Measurements from ENCODE around the gene VRK3.
"Not testable (repeated sequence)": the region's sequence is repeated elsewhere in the genome, so short reads cannot be mapped to it uniquely, and the experiment has no call there.

VRK3 gene

DNA sequence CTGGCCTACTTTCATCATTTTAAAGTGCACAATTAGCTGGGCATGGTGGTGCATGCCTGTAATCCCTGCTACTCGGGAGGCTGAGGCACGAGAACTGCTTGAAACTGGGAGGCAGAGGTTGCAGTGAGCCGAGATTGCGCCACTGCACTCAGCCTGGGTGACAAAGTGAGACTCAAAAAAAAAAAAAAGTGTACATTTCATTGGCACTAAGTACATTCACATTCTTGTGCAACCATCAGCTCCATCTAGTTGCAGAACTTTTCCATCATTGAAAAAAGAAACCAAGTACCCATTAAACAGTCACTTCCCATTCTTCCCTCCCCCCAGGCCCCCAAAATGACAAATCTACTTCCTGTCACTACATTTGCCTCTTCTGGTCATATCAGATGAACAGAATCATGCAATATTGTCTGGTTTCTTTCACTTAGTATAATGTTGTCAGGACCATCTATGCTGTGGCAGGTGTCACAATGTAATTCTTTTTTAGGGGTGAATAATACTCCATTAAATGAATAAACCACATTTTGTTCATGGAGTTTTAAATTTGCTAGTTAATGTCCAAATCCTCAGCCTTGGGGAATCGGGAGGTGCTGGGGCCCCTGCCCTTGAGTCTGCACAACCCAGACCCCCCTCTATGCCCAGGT lies 56.8 kb downstream of the VRK3 start:
- Histone ChIP-seq H3K9ac (ENCODE audit: low read depth, low read length) (no peak overlapping the region), H3K4me3 (ENCODE audit: low read depth, low read length) (no peak overlapping the region), H3K9me3 (ENCODE audit: control insufficient read depth, insufficient read depth, low read length) (no peaks in the 10 kb centered on the region), H3K27me3 (ENCODE audit: control insufficient read depth, insufficient read depth, low read length) (no peaks in the 10 kb centered on the region), H3K36me3 (ENCODE audit: control insufficient read depth, insufficient read depth, low read length) (no peaks in the 10 kb centered on the region), H3K4me1 (ENCODE audit: control insufficient read depth, insufficient read depth, low read length) (no peaks in the 10 kb centered on the region)

DNA sequence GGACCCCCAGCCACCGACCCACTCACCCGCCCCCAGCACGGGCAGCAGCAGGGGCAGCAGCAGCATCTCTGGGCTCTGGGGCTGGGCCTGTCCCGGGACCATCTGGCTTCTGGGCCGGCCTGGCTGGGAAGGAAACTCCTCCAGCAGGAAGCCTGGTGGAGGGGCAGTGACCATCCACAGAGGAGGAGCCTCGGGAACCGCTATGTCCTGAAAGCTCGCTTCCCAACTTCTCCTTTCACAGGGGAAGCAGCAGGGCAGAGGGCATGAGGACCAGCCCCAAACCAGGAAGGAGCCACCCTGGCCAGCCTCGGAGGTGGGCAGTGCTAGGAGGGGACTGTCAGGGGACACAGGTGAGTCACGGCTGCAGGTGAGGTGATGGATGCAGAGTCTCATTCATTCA lies 64.2 kb downstream of the VRK3 start, which contains the start of gene SIGLEC11:
Gene SIGLEC11, minus strand, starts transcription at position 193 of the 400 bp plus-strand sequence. Its CDS starts 91 bp downstream, at position 102.
- H3K9ac ChIP-seq (ENCODE audit: low read depth, low read length); H3K4me1 ChIP-seq (ENCODE audit: control insufficient read depth, insufficient read depth, low read length); H3K9me3 ChIP-seq (ENCODE audit: control insufficient read depth, insufficient read depth, low read length); H3K4me3 ChIP-seq (ENCODE audit: low read depth, low read length); H3K36me3 ChIP-seq (ENCODE audit: control insufficient read depth, insufficient read depth, low read length); H3K27me3 ChIP-seq (ENCODE audit: control insufficient read depth, insufficient read depth, low read length): not testable (repeated sequence)

DNA sequence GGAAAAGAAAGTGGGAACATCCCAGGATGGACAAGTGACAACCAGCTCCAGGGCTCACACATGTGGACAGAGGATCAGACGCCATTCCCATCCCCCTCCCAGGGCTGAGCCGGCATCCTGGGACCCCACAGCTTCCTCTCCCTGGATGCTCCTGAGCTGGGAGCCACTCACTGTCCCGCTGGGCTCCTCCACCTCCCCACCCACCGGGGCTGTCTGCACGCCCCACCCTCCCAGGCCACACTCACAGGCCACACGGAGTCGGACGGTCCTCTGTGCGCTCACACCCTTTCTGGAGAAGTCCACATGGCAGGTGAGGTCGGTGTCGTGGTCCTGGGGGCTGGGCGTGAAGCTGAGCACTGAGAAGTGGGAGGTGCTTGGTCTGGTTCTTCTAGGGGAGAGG lies 65.3 kb downstream of the VRK3 start:
- H3K27me3 ChIP-seq (ENCODE audit: control insufficient read depth, insufficient read depth, low read length); H3K9ac ChIP-seq (ENCODE audit: low read depth, low read length): not testable (repeated sequence)

DNA sequence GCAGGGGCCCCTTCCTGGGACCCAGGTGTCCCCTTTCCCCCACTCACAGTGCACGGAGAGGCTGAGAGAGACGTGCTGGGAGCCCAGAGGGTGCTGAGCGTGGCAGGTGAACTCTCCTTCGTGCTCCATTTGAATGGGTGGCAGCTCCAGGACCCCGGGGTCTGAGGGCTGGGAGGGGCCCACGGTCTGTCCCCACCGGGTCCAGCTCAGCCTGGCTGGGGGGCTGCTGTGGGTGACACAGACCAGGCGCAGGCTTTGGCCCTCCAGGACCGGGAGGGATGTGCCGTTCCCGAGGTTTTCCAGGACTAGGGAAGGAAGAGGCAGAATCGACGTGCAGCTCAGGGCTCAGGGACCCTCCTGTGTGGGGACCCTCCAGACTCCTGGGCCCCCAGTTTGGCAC lies 66.6 kb downstream of the VRK3 start:
- H3K9me3 ChIP-seq (ENCODE audit: control insufficient read depth, insufficient read depth, low read length); H3K9ac ChIP-seq (ENCODE audit: low read depth, low read length); H3K27me3 ChIP-seq (ENCODE audit: control insufficient read depth, insufficient read depth, low read length); H3K4me3 ChIP-seq (ENCODE audit: low read depth, low read length); H3K36me3 ChIP-seq (ENCODE audit: control insufficient read depth, insufficient read depth, low read length): not testable (repeated sequence)
- peaks cover 17% of the 10 kb centered on the region for H3K4me1 ChIP-seq (ENCODE audit: control insufficient read depth, insufficient read depth, low read length)

More for the DNA sequence above, 65.3 kb downstream of the VRK3 start:
- not testable (repeated sequence) for H3K4me1 ChIP-seq (ENCODE audit: control insufficient read depth, insufficient read depth, low read length); H3K4me3 ChIP-seq (ENCODE audit: low read depth, low read length); H3K36me3 ChIP-seq (ENCODE audit: control insufficient read depth, insufficient read depth, low read length); H3K9me3 ChIP-seq (ENCODE audit: control insufficient read depth, insufficient read depth, low read length)

- not testable (repeated sequence) for H3K4me3 ChIP-seq (ENCODE audit: low read depth, low read length); H3K9me3 ChIP-seq (ENCODE audit: control insufficient read depth, insufficient read depth, low read length); H3K27me3 ChIP-seq (ENCODE audit: control insufficient read depth, insufficient read depth, low read length); H3K36me3 ChIP-seq (ENCODE audit: control insufficient read depth, insufficient read depth, low read length); H3K9ac ChIP-seq (ENCODE audit: low read depth, low read length)
- H3K4me1 ChIP-seq (ENCODE audit: control insufficient read depth, insufficient read depth, low read length) = peaks cover 20% of the 10 kb centered on the region
These were observed 67.0 kb downstream of the VRK3 start for GRCh38 chr19:49958144-49958543.

DNA sequence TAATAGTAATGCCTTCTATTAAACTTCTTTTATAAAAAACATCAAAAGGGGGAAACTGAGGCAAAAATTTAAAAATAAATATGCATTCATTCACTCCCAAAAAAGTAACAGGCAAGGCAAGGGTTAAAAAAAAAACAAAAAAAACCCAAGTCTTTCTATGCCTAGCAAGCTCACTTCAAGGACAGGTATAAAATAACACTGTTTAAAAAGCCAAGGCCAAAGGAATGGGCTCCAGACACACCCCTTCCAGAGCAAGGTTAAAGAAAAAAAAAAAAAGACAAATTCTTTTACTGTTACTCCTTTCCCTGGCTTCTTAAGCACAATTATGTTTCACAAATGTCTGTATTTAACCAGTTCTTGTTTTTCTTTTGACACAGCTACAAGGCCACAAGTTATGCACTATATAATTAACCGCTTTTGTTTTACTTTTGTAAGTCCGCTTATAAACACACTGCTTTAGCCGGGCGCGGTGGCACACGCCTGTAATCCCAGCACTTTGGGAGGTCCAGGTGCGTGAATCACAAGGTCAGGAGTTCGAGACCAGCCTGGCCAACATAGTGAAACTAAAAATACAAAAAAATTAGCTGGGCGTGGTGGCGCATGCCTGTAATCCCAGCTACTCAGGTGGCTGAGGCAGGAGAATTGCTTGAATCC lies 67.8 kb downstream of the VRK3 start:
- H3K4me1 ChIP-seq (ENCODE audit: control insufficient read depth, insufficient read depth, low read length) = peaks cover 20% of the 10 kb centered on the region
- H3K36me3 ChIP-seq (ENCODE audit: control insufficient read depth, insufficient read depth, low read length) = no peaks in the 10 kb centered on the region
- no peak overlapping the region for H3K4me3 ChIP-seq (ENCODE audit: low read depth, low read length)
- H3K9ac ChIP-seq (ENCODE audit: low read depth, low read length) = no peak overlapping the region
- no peaks in the 10 kb centered on the region for H3K27me3 ChIP-seq (ENCODE audit: control insufficient read depth, insufficient read depth, low read length)
- H3K9me3 ChIP-seq (ENCODE audit: control insufficient read depth, insufficient read depth, low read length) = no peaks in the 10 kb centered on the region

- Histone ChIP-seq H3K9me3 (ENCODE audit: control insufficient read depth, insufficient read depth, low read length) (no peaks in the 10 kb centered on the region), H3K36me3 (ENCODE audit: control insufficient read depth, insufficient read depth, low read length) (no peaks in the 10 kb centered on the region), H3K4me3 (ENCODE audit: low read depth, low read length) (no peak overlapping the region), H3K4me1 (ENCODE audit: control insufficient read depth, insufficient read depth, low read length) (peaks cover 20% of the 10 kb centered on the region), H3K9ac (ENCODE audit: low read depth, low read length) (no peak overlapping the region), H3K27me3 (ENCODE audit: control insufficient read depth, insufficient read depth, low read length) (no peaks in the 10 kb centered on the region)
These were observed 69.1 kb downstream of the VRK3 start for GRCh38 chr19:49956115-49956495.

GRCh38 chr19:49954933-49955332 lies 70.2 kb downstream of the VRK3 start:
- Histone ChIP-seq H3K4me3 (ENCODE audit: low read depth, low read length) (no peak overlapping the region), H3K27me3 (ENCODE audit: control insufficient read depth, insufficient read depth, low read length) (no peaks in the 10 kb centered on the region), H3K4me1 (ENCODE audit: control insufficient read depth, insufficient read depth, low read length) (peaks cover 20% of the 10 kb centered on the region), H3K9ac (ENCODE audit: low read depth, low read length) (no peak overlapping the region), H3K36me3 (ENCODE audit: control insufficient read depth, insufficient read depth, low read length) (no peaks in the 10 kb centered on the region), H3K9me3 (ENCODE audit: control insufficient read depth, insufficient read depth, low read length) (no peaks in the 10 kb centered on the region)

DNA sequence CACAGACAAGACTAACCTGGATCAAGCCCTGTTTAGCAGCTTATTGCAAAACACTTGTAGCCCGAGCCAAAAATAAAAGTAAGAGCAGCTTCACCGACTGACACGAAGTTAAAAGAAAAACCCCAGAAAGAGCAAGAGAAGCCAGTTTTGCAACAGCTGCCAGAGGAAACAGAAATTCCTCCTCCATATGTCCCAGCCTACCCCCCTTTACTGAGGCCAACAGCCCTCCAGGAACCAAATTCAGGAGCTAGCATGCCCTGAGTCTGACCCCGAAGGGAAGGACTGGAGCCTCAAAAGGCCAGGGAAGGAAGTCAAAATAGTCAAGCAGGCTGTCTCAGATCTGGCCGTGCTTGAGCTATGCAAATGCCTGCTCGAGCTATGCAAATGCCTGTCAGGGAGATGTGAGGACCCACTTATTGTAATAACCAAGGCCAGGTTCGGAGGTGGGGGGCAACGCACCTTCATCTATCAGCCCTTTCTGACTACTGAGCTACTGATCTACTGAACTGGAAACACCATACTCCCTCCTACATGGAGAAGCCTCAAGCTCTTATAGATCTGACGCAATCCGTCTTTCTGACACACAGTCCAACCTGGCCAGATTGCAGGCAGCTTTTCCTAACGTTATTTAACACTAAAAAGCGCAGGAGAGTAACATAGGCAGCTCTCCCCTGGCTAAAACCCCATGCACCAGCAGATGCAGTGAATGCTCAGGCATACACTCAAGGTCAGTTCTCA lies 70.9 kb downstream of the VRK3 start:
- H3K4me1 ChIP-seq (ENCODE audit: control insufficient read depth, insufficient read depth, low read length) = peaks cover 20% of the 10 kb centered on the region
- no peaks in the 10 kb centered on the region for H3K36me3 ChIP-seq (ENCODE audit: control insufficient read depth, insufficient read depth, low read length)
- no peak overlapping the region for H3K9ac ChIP-seq (ENCODE audit: low read depth, low read length)
- H3K4me3 ChIP-seq (ENCODE audit: low read depth, low read length) = no peak overlapping the region
- H3K9me3 ChIP-seq (ENCODE audit: control insufficient read depth, insufficient read depth, low read length) = no peaks in the 10 kb centered on the region
- no peaks in the 10 kb centered on the region for H3K27me3 ChIP-seq (ENCODE audit: control insufficient read depth, insufficient read depth, low read length)

GRCh38 chr19:49953416-49953815 lies 71.8 kb downstream of the VRK3 start:
- H3K36me3 ChIP-seq (ENCODE audit: control insufficient read depth, insufficient read depth, low read length) = no peaks in the 10 kb centered on the region
- H3K4me1 ChIP-seq (ENCODE audit: control insufficient read depth, insufficient read depth, low read length) = peaks cover 20% of the 10 kb centered on the region
- H3K4me3 ChIP-seq (ENCODE audit: low read depth, low read length) = no peak overlapping the region
- no peak overlapping the region for H3K9ac ChIP-seq (ENCODE audit: low read depth, low read length)
- no peaks in the 10 kb centered on the region for H3K9me3 ChIP-seq (ENCODE audit: control insufficient read depth, insufficient read depth, low read length)
- H3K27me3 ChIP-seq (ENCODE audit: control insufficient read depth, insufficient read depth, low read length) = no peaks in the 10 kb centered on the region

- Histone ChIP-seq H3K4me3 (ENCODE audit: low read depth, low read length) (no peak overlapping the region), H3K4me1 (ENCODE audit: control insufficient read depth, insufficient read depth, low read length) (peaks cover 20% of the 10 kb centered on the region), H3K36me3 (ENCODE audit: control insufficient read depth, insufficient read depth, low read length) (no peaks in the 10 kb centered on the region), H3K27me3 (ENCODE audit: control insufficient read depth, insufficient read depth, low read length) (no peaks in the 10 kb centered on the region), H3K9me3 (ENCODE audit: control insufficient read depth, insufficient read depth, low read length) (no peaks in the 10 kb centered on the region), H3K9ac (ENCODE audit: low read depth, low read length) (no peak overlapping the region)
These were observed 72.3 kb downstream of the VRK3 start for GRCh38 chr19:49952906-49953305.

DNA sequence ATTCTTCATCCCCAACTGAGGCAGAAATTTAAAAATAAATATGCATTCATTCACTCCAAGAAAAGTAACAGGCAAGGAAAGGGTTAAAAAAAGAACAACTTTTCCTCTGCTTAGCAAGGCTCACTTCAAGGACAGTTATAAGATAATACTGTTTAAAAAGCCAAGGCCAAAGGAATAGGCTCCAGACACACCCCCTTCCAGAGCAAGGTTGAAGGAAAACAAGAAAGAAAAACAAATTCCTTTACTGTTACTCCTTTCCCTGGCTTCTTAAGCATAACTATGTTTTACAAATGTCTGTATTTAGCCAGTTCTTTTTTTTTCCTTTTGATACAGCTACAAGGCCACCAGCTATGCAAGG lies 72.7 kb downstream of the VRK3 start:
- H3K27me3 ChIP-seq (ENCODE audit: control insufficient read depth, insufficient read depth, low read length) = no peaks in the 10 kb centered on the region
- no peaks in the 10 kb centered on the region for H3K9me3 ChIP-seq (ENCODE audit: control insufficient read depth, insufficient read depth, low read length)
- no peak overlapping the region for H3K4me3 ChIP-seq (ENCODE audit: low read depth, low read length)

More for the DNA sequence above, 72.7 kb downstream of the VRK3 start:
- Histone ChIP-seq H3K4me1 (ENCODE audit: control insufficient read depth, insufficient read depth, low read length) (peaks cover 20% of the 10 kb centered on the region), H3K36me3 (ENCODE audit: control insufficient read depth, insufficient read depth, low read length) (no peaks in the 10 kb centered on the region), H3K9ac (ENCODE audit: low read depth, low read length) (no peak overlapping the region)

All from iPS-15b (cell line).